Stimulated activated CD4-positive, alpha-beta T cell treated with anti-CD3 and anti-CD28 coated beads, TNF-alpha, amount 100 ng/mL, for 4 hours (primary cell): ENCODE data around the gene RXRA.

Experiments
- DNase-seq, 3 experiments: peaks; one replicate each; pipeline ENCODE4 v3.0.0-alpha.2; 2020; ENCODE audit warnings: low read depth in 3 of 3

The RXRA gene

GRCh38 chr9:134367061-134367460 is 40.8 kb downstream of the RXRA start:
- no peak for DNase-seq

GRCh38 chr9:134367791-134368490 is 41.7 kb downstream of the RXRA start:
- no peak for DNase-seq

DNA sequence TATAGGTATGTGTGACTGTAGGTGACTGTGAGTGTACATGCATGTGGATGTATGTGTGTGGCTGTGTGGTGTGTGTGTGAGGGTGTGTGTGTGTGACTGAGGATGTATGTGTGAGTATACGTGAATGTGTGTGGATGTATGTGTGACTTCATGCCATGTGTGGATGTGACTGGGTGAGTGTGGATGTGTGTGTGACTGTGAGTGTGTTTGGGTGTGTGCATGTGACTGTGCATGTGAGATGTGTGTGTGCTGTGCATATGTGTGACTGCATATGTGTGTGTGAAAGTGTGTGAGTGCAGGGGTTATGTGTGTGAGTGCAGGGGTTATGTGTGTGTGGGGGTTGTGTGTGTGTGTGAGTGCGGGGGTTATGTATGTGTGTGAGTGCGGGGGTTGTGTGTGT is 42.3 kb downstream of the RXRA start:
- no peak for DNase-seq

DNA sequence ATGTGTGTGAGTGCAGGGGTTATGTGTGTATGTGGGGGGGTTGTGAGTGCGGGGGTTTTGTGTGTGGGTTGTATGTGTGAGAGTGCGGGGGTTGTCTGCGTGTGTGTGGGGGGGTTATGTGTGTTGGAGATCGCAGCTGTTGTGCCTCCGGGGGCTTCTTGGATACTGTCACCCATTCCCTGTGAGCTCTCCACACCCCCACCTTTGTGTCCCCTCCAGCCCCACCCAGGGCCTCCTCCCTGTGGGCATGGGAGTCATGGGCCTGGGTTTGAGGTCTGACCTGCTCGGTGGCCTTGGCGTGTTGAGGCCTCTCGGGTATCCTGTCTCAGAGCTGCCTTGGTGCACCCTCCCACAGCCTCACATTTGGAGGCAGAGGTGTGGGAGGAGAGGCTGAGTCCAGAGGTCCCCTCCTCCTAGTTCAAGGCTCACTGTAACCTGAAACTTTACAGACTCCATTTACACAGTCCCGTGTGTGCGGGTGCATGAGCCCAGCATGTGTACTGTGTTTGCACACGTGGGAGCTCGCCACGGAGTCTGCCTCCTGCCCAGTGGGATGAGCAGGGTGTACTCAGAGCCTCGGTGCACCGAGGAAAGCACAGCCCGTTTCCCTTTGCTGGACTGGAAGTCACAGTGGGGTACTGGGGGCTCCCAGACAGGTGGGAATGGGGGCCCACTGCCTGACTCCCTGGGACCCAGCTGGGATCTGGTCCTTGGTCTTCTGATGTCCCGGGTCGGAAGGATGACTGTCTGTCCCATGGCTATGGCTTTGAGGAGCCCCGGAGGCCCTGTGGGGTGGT is 43.4 kb downstream of the RXRA start:
- no peak for DNase-seq

DNA sequence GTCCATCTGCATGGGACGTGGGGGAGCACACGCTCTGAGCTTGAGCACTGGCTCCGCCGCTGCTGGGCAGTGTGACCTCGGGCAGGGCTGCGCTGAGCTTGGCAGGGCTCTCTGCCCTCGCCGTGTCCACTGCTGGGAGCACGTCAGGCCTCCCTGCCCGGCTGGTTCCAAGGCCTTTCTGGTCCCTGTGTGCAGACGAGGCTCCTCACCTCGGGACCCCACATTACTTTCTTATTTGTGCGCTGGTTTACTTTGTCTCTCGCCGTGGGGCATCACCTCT is 43.9 kb downstream of the RXRA start:
- DNase-seq, result no peak

GRCh38 chr9:134370638-134371037 is 44.4 kb downstream of the RXRA start:
- DNase-seq, result no peak

GRCh38 chr9:134371731-134372130 is 45.5 kb downstream of the RXRA start:
- no peak for DNase-seq

DNA sequence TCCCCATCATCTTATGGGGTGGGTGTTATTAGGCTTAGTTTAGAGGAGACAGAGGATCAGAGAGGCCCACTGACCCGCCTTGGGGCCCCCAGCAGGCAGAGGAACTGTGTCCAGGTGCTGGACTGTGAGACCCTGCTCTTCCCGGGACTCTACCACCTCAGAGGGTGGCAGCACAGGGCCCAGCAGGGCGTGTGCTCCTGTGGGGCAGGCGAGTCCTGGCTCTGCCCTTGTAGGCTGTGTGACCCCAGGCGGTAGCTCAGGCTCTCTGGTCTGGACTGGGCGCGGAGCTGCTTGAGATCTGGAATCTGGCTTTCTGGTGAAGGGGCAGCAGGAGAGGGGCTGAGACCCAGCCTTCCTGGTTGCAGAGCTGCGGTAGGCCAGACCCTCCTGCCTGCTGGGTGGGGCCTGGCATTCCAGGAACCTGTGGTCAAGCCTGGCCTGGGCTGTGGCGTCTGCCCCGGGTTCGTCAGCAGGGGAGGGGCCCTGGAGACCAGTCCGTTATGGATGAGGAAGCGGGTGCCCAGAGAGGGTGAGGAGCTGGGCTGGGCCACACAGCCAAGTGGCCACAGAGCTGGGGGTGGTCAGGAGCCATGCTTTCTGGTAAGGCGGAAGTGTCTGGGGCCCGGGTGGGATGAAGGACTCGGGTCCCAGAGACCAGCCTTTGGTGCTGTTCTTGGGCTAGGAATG is 46.5 kb downstream of the RXRA start:
- DNase-seq, result no peak

DNA sequence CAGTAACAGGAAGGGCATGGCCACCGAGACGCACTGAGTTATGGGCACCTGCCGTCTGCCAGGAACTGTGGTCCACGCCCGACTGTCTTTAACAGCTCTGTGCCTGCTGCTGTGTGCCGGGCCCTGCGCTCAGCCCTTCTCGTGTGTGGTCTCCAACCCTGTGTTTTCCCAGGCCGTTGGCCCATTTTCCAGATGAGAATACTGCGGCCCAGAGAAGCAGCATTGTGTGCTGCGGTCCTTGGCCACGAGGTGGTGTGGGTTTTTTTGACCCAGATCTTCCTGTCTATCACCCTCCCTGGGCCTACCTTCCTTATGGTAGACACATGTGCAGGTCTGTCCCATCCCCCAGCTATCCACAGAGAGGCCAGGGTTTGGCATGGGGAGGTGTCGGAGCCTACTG is 47.0 kb downstream of the RXRA start:
- no peak for DNase-seq

- DNase-seq, result no peak
Observed at GRCh38 chr9:134373953-134374300, 47.7 kb downstream of the RXRA start.

DNA sequence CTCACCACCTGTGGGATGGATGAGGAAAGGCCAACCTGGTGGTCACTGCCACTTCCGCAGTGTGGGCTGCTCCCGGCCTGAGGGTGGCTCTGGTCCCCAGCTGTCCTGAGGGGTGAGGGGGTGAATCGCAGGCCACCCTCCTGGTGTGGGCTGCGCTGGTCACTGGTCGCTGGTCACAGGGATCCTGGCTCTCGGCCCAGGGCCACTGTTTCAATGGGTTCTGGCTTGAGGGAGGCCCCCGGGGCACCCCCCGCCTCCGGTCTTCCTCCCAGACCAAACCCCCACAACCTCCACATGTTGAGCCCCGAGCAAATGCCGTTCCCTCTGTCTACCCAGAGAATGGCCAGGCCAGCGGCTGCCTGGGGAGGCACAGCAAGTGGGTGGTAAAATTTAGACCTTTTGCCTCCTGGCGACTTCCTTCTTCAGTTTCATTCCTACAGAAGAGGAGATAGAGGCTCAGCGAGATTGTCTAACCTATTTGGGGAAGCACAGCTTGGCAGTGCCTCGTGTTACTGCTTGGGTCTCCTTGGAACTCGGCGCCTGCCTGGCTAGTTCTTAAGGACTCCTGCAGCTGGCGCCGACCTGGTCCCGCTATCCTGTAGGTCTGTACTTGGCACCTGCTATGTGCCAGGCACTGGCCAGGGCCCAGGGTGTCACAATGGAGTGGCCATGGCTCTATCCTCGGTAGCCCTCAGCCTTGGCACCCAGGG is 48.2 kb downstream of the RXRA start:
- DNase-seq, result no peak

DNA sequence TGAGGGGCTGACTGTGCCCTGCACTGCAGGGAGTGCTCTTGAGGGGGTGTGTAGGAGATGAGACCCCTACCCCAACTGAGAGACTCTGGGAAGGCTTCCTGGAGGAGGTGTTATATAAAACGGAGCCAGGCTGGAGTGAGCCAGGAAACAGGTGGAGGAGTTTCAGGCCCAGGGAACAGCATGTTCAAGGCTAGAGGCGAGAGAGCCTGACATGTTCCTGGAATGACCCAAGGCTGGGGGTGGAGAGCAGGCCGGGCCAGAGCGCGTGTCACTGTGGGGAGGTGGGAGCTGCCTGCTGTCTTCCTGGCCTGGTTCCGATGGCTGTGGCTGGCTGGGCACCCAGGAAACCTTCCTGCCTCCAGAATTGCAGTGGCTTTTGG is 48.7 kb downstream of the RXRA start:
- DNase-seq, result no peak

DNA sequence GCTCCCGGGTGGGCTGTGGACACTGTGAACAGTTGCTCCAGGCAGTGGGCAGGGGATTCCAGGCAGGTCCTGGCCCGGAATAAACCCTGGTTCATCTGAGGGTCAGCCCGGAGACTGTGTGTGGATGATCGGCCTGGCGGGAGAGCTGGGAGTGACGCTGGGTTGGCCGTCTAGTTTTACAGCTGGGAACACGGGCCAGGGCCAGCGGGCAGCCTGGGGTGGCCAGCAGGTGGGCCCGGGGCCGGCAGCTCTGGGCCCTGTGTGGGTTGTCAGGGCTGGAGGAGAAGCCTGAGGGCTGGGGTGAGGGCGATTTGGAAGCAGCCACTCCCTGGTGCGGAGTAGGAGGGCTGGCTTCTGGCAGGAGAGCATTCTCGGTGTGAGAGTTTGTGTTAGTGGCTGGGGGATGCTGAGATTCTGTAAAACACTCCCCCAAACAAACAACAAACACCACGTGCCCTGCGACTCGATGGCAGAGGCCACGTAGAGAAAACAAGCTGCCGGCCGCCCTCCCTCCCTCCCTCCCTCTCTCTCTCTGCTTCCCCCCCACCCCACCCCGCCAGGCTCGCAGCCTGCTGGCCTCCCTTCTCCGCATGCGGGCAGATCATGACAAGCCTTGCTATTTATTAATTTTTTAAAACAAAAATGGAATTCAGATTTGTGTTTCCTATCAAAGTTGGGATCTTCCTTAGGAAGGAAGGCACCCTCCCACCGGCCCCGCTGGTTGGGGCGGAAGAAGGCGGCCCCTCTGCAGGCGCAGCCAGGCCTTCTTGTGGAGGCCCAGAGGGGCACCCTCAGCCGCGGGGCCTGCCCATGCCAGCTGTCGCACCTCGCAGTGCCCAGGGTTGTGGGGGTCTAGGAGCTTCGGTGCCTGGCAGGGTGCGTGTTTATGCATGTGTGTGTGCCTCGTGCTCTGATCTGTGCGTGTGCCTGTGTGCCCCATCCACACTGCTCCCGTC is 49.5 kb downstream of the RXRA start:
- DNase-seq, result no peak

DNA sequence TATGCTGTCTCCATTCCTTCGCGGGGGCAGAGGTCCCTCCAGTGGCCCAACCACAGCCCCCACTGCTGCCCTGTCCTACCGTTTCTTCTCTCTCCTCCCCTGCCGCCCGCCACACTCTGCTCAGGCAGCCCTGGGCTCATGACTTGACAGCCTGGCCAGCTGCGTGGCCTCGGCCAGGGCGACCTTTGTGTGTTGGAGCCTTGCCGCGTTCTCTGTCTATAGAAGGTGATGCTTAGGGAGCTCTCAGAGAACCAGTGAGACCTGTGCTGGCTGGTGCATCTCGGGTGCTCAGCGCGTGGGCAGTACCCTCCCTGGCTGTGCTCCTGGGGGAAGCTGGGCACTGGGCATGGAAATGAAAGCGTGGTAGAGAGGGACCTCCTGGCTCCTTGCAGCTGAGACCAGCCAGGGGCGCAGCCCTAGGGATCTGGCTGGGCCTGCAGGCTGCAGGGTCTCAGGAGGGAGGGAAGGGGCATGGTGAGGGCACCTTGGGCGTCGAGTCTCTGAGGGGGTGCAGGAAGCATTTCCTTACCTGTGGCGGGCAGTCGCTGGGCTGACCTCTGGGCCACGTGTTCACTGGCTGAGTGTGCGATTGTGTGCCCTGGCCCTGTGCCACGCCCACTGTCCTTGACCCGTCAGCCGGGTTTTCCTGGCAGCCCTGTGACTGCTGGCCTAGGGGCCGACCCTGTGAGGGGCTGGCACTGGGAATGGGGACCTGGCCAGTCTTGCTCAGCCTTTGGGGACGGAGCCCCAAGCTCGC is 50.3 kb downstream of the RXRA start:
- no peak for DNase-seq

GRCh38 chr9:134377143-134377484 is 50.9 kb downstream of the RXRA start:
- no peak for DNase-seq

GRCh38 chr9:134377976-134378375 is 51.7 kb downstream of the RXRA start:
- DNase-seq, result no peak

DNA sequence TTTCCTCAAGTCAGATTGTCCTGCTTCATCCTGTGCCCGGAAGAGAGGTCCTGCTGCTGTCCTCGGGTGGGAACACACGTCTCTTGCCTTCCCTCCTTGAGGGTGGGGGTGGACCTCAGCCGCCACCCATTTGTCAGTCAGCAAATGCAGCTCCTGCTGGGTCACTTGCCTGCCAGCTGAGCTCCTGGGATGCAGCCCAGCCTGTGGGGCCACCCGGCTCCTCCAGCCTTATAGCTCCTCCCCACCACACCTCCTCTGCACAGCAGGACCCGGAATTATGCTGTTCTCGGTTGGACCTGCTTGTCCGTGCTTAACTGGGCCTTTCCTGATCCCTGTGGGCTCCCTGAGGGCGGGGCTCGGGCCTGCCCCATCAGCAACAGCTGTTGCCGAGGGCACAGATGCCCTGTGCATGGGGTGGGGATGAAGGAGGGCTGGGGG is 52.7 kb downstream of the RXRA start:
- DNase-seq, result no peak

DNA sequence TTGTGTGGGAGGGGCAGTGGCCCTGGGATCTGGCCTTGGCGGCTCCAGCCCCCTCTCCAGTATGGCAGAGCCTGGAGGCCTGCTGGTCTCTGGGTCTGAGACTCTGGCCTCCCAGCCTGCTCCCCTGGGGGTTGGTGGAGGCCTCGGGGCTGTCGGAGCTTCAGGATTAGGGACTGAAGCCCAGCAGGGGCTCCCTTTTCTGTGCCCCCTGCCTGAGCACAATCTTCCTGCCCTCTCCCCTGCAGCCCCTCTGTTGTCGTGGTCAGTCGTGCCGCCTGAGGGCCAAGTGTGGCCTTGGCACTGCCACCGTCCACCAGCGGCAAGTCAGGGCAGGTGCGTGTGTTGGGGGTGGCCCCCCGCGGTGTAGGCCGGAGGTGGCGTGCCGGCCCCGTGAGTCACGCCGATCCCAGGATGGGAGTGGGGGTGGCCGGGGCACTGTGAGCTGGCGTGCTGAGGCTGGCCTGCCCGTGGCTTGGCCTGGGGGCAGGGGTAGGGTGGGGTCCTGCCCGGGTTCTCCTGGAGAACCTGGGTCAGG is 53.6 kb downstream of the RXRA start:
- DNase-seq, result no peak

DNA sequence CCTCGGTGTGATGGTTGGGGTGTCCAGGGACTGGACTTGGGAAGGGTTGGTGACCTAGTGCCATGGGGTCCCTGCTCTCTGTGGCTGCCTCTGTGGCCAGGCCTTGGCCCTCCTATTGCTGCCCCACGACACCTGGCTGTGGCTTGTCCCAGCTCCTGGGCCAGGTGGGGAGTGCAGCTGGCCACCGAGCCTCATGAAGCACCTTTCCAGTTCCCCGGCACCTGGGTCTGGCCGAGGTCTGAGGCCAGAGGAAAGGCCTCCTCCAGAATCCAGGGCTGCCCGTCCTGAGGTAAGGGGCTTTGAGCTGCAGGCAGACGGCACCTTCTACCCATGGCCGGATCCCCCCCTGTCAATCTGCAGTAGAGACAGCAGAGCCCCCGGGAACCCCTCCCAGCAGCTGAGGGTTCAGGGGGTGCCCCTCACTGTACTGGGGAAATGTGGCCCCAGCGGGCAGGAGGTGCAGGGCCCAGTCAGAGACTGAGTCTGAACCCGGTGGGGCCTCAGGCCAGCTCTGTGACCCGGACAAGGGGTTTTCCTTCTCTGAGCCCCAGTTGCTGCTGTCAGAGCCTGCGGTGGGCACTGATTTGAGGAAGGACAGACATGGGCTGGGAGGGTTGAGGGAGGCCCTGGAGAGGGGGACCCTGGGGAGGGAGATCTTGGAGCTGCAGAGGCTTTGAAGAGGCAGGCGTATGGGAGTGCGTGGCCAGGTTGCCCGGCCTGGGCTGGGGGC is 54.5 kb downstream of the RXRA start:
- DNase-seq, result no peak

DNA sequence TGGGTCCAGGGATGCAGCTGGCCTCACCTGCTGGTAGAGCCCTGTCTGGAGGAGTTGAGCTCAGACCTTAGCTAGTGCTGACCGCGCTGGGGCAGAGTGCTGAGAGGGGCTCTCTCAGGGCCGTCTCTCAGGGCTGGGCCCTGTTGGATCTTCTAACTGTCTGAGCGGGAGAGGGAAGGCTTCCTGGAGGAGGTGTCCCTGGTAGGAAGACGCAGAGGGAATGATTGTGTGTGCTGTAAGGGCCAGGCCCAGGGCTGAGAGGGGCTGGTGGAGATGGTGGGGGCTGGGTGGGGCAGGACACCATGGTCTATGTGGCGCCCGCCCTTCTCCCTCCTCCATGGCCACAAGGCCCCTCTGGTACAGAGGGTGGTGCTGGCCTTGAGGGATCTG is 55.0 kb downstream of the RXRA start:
- DNase-seq, result no peak
